Fibroblast of lung (primary cell): ENCODE data around the gene GINS1. TPM values are rescaled to one million over a fixed set of nuclear protein-coding genes. Genes with fewer than 3 reads are reported as not detected.
A peak's percentile ranks its signal among the peaks of the same experiment; 100 is the strongest.

Experiments
- DNase-seq, 2 donors: peaks; one replicate each; pipeline versions ENCODE4 v3.0.0 to v3.0.0-alpha.2; 2010; ENCODE audit warnings: low read depth in 2 of 2
- H2AFZ ChIP-seq: 2 replicates; pipeline ENCODE4 v1.5.1; 2012; ENCODE audit warnings: low read length, control low read depth, inconsistent platforms
- H3K27ac ChIP-seq: 2 replicates; pipeline ENCODE4 v1.5.1; 2011; ENCODE audit warnings: low read length, control low read depth; ENCODE audit not compliant: insufficient read depth
- H3K27me3 ChIP-seq: 2 replicates; pipeline ENCODE4 v1.5.1; 2011; ENCODE audit warnings: mild to moderate bottlenecking, low read length; ENCODE audit not compliant: control insufficient read depth, insufficient read depth
- H3K36me3 ChIP-seq: 2 replicates; pipeline ENCODE4 v1.5.1; 2011; ENCODE audit warnings: low read length; ENCODE audit not compliant: control insufficient read depth, insufficient read depth
- H3K4me1 ChIP-seq: 2 replicates; pipeline ENCODE4 v1.5.1; 2011; ENCODE audit warnings: low read length; ENCODE audit not compliant: control insufficient read depth, insufficient read depth; ENCODE audit errors: extremely low read depth
- H3K4me2 ChIP-seq: 2 replicates; pipeline ENCODE4 v1.5.1; 2011; ENCODE audit warnings: low read length, control low read depth; ENCODE audit not compliant: insufficient read depth; ENCODE audit errors: extremely low read depth
- H3K4me3 ChIP-seq, 4 experiments: fragments of 200-600 bp in 1 of 4; sonication (generic) in 1 of 4; replicated peaks in 1 of 4; 2 replicates each; pipeline ENCODE4 v1.5.1; 2011 to 2016; ENCODE audit warnings: low read length in 4 of 4, low read depth in 3 of 4, mild to moderate bottlenecking in 3 of 4, control low read depth in 2 of 4, inconsistent platforms in 1 of 4, mixed read lengths in 1 of 4; ENCODE audit not compliant: insufficient read depth in 1 of 4; ENCODE audit errors: control extremely low read depth in 1 of 4
- H3K79me2 ChIP-seq: 2 replicates; pipeline ENCODE4 v1.5.1; 2012; ENCODE audit warnings: mild to moderate bottlenecking, low read length, inconsistent platforms; ENCODE audit not compliant: control insufficient read depth, insufficient read depth
- H3K9ac ChIP-seq: 2 replicates; pipeline ENCODE4 v1.5.1; 2011; ENCODE audit warnings: mild to moderate bottlenecking, low read length, control low read depth; ENCODE audit not compliant: insufficient read depth
- H3K9me3 ChIP-seq: 2 replicates; pipeline ENCODE4 v1.5.1; 2012; ENCODE audit warnings: low read depth, low read length; ENCODE audit not compliant: control insufficient read depth, insufficient read depth
- H4K20me1 ChIP-seq: 2 replicates; pipeline ENCODE4 v1.5.1; 2011; ENCODE audit warnings: low read length; ENCODE audit not compliant: control insufficient read depth, insufficient read depth; ENCODE audit errors: extremely low read depth
- EZH2 ChIP-seq: IDR thresholded peaks from 2 replicates; pipeline ENCODE4 v1.5.1; 2012; ENCODE audit warnings: low read length, control low read depth, mild to moderate bottlenecking; ENCODE audit errors: missing control alignments
- polyA plus RNA-seq, 2 donors: library from polyadenylated mRNA; depleted of rRNA in 1 of 2; stranded (reverse) in 1 of 2; unstranded in 1 of 2; fragments of >200 nt; gene quantifications; 2 replicates each; pipeline ENCODE4 v1.2.1, GENCODE V29; 2011 to 2012; ENCODE audit warnings: missing spikeins in 1 of 2
- total RNA-seq: library from RNA; depleted of rRNA; stranded (reverse); fragments of >200 nt; gene quantifications from 2 replicates; pipeline ENCODE4 v1.2.1, GENCODE V29; 2014
- TF ChIP-seq, protein P1 (sequence below), 2 donors: IDR thresholded peaks in 1 of 2; conservative IDR thresholded peaks in 1 of 2; 1 replicate in 1 of 2; 2 replicates in 1 of 2; pipeline ENCODE4 v1.5.1; 2011 to 2012; ENCODE audit warnings: low read length in 2 of 2, control low read depth in 1 of 2, inconsistent platforms in 1 of 2, low read depth in 1 of 2, mild to moderate bottlenecking in 1 of 2

Gene GINS1
- total and polyA plus RNA-seq, 2 donors (not counting 1 experiment from before 2014, with no cell fraction given): 3.0 to 5.6 TPM

DNA sequence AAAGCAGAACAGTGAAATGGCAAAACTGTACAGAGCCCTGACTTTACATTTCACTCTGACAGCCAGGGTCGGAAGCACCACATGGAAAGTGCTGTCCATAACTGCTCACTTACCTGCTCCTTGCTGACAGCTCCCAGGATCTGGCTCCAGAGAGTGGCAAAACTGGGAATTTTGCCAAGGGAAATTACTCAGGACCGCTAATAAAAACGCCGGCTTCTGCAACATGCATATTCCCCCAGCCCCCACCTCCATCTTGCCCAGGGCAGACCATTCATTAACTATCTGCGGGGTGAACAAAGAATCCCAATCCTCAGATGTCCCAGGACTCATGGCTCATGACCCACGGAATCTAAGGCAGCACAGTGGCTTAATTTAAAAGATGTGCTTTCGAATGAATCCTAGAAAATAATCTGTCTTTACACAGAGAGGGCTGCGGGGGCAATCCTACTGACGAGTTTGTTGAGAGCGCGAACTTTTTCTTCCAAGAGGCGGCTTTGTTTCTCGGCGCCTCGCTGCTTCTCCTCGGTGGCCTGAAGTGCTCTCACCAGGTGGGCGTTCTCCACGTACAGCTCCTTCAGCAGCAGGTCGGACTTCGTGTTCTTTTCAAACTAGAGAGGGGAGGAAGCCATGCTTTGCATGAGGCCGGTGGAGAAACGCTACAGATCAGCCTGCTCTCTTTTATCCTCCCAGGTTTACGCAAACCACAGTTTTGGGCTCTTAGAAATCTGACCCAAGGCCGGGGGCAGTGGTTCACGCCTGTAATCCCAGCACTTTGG is 45.8 kb downstream of the GINS1 start:
- Histone ChIP-seq H3K9ac (no peak overlapping the region), H3K79me2 (no peaks in the 10 kb centered on the region), H3K9me3 (no peaks in the 10 kb centered on the region), H4K20me1 (no peaks in the 10 kb centered on the region), H2AFZ (no peak overlapping the region), H3K27ac (no peak overlapping the region), H3K27me3 (no peaks in the 10 kb centered on the region), H3K36me3 (peaks cover 2% of the 10 kb centered on the region), H3K4me3 (no peak overlapping the region), H3K4me1 (no peaks in the 10 kb centered on the region), H3K4me2 (no peak overlapping the region)
- TF ChIP-seq, protein P1, sequence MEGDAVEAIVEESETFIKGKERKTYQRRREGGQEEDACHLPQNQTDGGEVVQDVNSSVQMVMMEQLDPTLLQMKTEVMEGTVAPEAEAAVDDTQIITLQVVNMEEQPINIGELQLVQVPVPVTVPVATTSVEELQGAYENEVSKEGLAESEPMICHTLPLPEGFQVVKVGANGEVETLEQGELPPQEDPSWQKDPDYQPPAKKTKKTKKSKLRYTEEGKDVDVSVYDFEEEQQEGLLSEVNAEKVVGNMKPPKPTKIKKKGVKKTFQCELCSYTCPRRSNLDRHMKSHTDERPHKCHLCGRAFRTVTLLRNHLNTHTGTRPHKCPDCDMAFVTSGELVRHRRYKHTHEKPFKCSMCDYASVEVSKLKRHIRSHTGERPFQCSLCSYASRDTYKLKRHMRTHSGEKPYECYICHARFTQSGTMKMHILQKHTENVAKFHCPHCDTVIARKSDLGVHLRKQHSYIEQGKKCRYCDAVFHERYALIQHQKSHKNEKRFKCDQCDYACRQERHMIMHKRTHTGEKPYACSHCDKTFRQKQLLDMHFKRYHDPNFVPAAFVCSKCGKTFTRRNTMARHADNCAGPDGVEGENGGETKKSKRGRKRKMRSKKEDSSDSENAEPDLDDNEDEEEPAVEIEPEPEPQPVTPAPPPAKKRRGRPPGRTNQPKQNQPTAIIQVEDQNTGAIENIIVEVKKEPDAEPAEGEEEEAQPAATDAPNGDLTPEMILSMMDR (conservative IDR thresholded peaks at IDR 0.05 in 1 of 2, IDR thresholded peaks at IDR 0.05 in 1 of 2; ENCODE audit: low read depth in 1 of 2, low read length in 2 of 2): no peak
- TF ChIP-seq EZH2: no peak
- DNase-seq: peak; percentile 27 to 47

DNA sequence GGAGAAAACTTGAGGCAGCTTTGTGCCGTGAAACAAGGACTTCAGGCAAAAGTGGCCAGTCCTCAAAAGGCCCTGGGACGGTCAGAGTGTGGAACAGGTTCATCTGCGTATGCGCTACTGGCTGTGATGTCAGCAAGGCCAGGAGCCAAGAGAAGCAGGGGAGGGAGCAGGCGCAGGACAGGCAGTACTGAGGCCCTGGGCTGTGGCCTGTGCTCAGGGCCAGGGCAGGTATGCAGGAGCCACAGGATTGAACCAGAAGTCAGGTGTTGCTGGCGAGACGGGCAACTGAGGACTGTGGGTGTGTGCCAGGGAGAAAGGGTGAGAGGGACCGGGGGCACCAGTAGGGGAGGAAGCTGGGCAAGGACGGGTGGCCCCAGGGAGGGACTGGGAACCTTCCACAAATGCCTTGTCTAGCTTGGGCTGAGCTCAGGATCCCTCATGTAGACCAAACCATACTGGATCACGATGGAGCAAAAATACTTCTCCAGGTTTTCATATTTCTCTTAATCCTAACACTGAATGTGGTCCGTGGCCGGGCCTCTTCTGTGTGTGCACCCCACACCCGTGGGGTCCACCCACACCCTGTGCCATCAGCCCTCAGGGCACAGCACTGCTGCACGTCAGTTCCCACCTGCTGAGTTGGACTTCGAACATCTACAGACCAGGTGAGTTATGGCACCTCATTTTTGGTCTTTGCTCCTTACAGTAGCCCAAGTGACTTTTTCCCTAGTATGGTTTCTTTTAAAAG is 46.9 kb downstream of the GINS1 start:
- no peaks in the 10 kb centered on the region for H3K27me3 ChIP-seq
- H3K27ac ChIP-seq: no peak overlapping the region
- no peak overlapping the region for H3K4me3 ChIP-seq
- no peak for DNase-seq
- no peaks in the 10 kb centered on the region for H3K79me2 ChIP-seq
- TF ChIP-seq EZH2: no peak
- TF ChIP-seq, protein P1 (conservative IDR thresholded peaks at IDR 0.05 in 1 of 2, IDR thresholded peaks at IDR 0.05 in 1 of 2; ENCODE audit: low read depth in 1 of 2, low read length in 2 of 2): no peak
- H3K36me3 ChIP-seq: peaks cover 2% of the 10 kb centered on the region
- no peak overlapping the region for H3K9ac ChIP-seq
- no peaks in the 10 kb centered on the region for H4K20me1 ChIP-seq
- no peaks in the 10 kb centered on the region for H3K9me3 ChIP-seq
- H3K4me1 ChIP-seq: no peaks in the 10 kb centered on the region
- H2AFZ ChIP-seq: no peak overlapping the region
- H3K4me2 ChIP-seq: no peak overlapping the region

DNA sequence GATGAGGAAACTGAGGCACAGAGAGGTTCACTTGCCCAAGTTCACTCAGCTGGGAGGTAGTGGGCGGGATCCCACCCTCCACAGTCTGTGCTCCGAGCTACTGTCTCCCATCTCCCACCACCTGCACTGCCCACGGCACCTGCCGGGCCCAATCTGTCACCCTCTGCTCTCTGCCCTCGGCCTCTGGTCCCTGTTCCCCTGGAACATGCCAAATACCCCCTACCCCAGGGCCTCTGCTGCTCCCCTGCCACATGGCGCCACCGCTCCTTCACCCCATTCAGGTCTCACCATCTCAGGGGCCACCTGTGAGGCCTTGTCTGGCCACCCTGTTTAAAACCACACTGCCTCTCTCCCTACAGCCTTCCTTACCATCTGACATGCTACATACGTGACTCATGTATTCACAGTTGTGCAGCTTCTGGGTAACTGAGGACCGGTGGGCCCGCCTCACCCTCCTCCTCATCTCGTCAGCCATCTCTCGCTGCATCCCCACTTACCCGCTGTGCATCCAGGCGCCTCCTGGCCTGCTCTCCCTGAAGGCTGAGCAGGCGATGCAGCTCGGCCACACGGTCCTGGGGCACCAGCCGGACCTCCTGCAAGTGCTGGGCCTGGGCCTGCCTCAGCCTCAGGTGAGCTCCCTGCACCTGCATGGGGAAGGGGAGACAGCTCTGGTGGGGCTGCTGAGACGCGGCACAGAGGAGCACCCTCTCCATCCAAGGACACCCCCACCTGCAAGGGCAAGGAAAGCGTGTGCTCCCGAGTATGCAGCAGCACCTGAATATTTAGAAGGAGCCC is 50.6 kb downstream of the GINS1 start:
- H3K79me2 ChIP-seq: no peaks in the 10 kb centered on the region
- no peak overlapping the region for H3K27ac ChIP-seq
- H3K4me2 ChIP-seq: no peak overlapping the region
- no peaks in the 10 kb centered on the region for H3K4me1 ChIP-seq
- peaks cover 3% of the 10 kb centered on the region for H3K36me3 ChIP-seq
- no peak overlapping the region for H3K9ac ChIP-seq
- no peaks in the 10 kb centered on the region for H3K27me3 ChIP-seq
- H3K4me3 ChIP-seq: no peak overlapping the region
- no peak overlapping the region for H2AFZ ChIP-seq
- no peak for TF ChIP-seq EZH2
- TF ChIP-seq, protein P1 (conservative IDR thresholded peaks at IDR 0.05 in 1 of 2, IDR thresholded peaks at IDR 0.05 in 1 of 2; ENCODE audit: low read depth in 1 of 2, low read length in 2 of 2): no peak
- no peaks in the 10 kb centered on the region for H4K20me1 ChIP-seq
- H3K9me3 ChIP-seq: no peaks in the 10 kb centered on the region
- no peak for DNase-seq
